GM12878 (cell line): ENCODE results near the gene PAM.

Experiments
- EP300 ChIP-seq, 2 experiments: fragments of 150-350 bp in 1 of 2; IDR thresholded peaks; 2 replicates each; pipeline ENCODE4 v1.6.1; 2011 to 2012; ENCODE audit warnings: low read depth in 2 of 2, low read length in 2 of 2, borderline replicate concordance in 1 of 2, improper control_type of control experiment in 1 of 2, inconsistent platforms in 1 of 2; ENCODE audit not compliant: control insufficient read depth in 1 of 2
- MYB ChIP-seq: fragments of 150-350 bp; IDR thresholded peaks from 2 replicates; pipeline ENCODE4 v1.6.1; 2014; ENCODE audit warnings: mild to moderate bottlenecking, low read depth, low read length, borderline replicate concordance
- PAX8 ChIP-seq: fragments of 450-650 bp; IDR thresholded peaks from 2 replicates; pipeline ENCODE4 v1.6.1; 2017; ENCODE audit warnings: mild to moderate bottlenecking, moderate library complexity
- POLR2AphosphoS5 ChIP-seq: IDR thresholded peaks from 2 replicates; pipeline ENCODE4 v1.6.1; 2011; ENCODE audit warnings: mild to moderate bottlenecking, low read length, inconsistent platforms
- TF ChIP-seq, protein P1 (sequence below), 3 experiments: IDR thresholded peaks in 2 of 3; conservative IDR thresholded peaks in 1 of 3; 2 replicates each; pipeline ENCODE4 v1.5.1; 2011; ENCODE audit warnings: low read depth in 3 of 3, low read length in 3 of 3, mild to moderate bottlenecking in 3 of 3, control low read depth in 2 of 3, moderate library complexity in 2 of 3, inconsistent platforms in 1 of 3, mixed read lengths in 1 of 3; ENCODE audit not compliant: control insufficient read depth in 2 of 3, insufficient read depth in 1 of 3; ENCODE audit errors: extremely low read depth in 1 of 3
- TF ChIP-seq, protein P2 (sequence below): IDR thresholded peaks from 2 replicates; pipeline ENCODE4 v1.6.1; 2011; ENCODE audit warnings: borderline replicate concordance, low read depth, mild to moderate bottlenecking, moderate library complexity, low read length; ENCODE audit not compliant: insufficient read depth, poor library complexity, severe bottlenecking
- TF ChIP-seq, protein P3 (sequence below): IDR thresholded peaks from 2 replicates; pipeline ENCODE4 v1.6.1; 2012; ENCODE audit warnings: low read depth, low read length, improper control_type of control experiment

DNA sequence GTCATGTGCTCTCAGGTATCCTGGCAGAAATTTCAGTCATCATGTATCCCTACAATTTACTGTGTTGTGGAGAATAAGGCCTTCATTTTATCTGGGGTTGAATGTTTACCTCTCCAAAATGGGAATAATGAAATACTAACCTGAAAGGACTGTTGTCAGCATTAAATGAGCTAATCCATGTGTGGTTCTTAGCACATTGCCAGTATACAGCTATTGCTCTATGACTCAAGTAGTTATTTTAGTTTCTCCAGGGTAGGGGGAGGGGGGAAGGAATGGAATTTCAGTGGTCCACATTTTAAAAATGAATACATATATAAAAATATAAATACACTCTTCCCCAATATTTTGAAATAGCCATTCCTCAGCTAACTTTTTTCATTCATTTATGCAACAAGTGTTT is 3.5 kb downstream of the PAM start:
- TF ChIP-seq, protein P1, sequence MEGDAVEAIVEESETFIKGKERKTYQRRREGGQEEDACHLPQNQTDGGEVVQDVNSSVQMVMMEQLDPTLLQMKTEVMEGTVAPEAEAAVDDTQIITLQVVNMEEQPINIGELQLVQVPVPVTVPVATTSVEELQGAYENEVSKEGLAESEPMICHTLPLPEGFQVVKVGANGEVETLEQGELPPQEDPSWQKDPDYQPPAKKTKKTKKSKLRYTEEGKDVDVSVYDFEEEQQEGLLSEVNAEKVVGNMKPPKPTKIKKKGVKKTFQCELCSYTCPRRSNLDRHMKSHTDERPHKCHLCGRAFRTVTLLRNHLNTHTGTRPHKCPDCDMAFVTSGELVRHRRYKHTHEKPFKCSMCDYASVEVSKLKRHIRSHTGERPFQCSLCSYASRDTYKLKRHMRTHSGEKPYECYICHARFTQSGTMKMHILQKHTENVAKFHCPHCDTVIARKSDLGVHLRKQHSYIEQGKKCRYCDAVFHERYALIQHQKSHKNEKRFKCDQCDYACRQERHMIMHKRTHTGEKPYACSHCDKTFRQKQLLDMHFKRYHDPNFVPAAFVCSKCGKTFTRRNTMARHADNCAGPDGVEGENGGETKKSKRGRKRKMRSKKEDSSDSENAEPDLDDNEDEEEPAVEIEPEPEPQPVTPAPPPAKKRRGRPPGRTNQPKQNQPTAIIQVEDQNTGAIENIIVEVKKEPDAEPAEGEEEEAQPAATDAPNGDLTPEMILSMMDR (IDR thresholded peaks at IDR 0.05 in 2 of 3, conservative IDR thresholded peaks at IDR 0.05 in 1 of 3; ENCODE audit: control insufficient read depth in 2 of 3, extremely low read depth in 1 of 3, insufficient read depth in 1 of 3, low read depth in 3 of 3, low read length in 3 of 3) = no peak
- no peak for TF ChIP-seq PAX8
- TF ChIP-seq MYB = no peak
- TF ChIP-seq POLR2AphosphoS5 = no peak
- TF ChIP-seq, protein P2, sequence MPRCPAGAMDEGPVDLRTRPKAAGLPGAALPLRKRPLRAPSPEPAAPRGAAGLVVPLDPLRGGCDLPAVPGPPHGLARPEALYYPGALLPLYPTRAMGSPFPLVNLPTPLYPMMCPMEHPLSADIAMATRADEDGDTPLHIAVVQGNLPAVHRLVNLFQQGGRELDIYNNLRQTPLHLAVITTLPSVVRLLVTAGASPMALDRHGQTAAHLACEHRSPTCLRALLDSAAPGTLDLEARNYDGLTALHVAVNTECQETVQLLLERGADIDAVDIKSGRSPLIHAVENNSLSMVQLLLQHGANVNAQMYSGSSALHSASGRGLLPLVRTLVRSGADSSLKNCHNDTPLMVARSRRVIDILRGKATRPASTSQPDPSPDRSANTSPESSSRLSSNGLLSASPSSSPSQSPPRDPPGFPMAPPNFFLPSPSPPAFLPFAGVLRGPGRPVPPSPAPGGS = no peak
- no peak for TF ChIP-seq EP300 (IDR thresholded peaks at IDR 0.05; ENCODE audit: borderline replicate concordance in 1 of 2, control insufficient read depth in 1 of 2, low read depth in 2 of 2, low read length in 2 of 2)
- TF ChIP-seq, protein P3, sequence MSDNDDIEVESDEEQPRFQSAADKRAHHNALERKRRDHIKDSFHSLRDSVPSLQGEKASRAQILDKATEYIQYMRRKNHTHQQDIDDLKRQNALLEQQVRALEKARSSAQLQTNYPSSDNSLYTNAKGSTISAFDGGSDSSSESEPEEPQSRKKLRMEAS = no peak
